Urinary bladder (tissue), 4 donors: ENCODE data around the gene TNIK. TPM values are rescaled to one million over a fixed set of nuclear protein-coding genes. Genes with fewer than 3 reads are reported as not detected.

ENCODE experiments used
- DNase-seq: peaks from one replicate; pipeline ENCODE4 v3.0.0-alpha.2; 2015; ENCODE audit errors: extremely low spot score
- H3K27ac ChIP-seq: one replicate; pipeline ENCODE4 v1.5.1; 2013; ENCODE audit warnings: low read depth, mild to moderate bottlenecking, moderate library complexity
- H3K36me3 ChIP-seq: one replicate; pipeline ENCODE4 v1.6.1; 2013; ENCODE audit warnings: mild to moderate bottlenecking, moderate library complexity; ENCODE audit not compliant: insufficient read depth
- H3K4me1 ChIP-seq: one replicate; pipeline ENCODE4 v1.6.1; 2013; ENCODE audit warnings: mild to moderate bottlenecking, moderate library complexity; ENCODE audit not compliant: insufficient read depth
- H3K4me3 ChIP-seq: one replicate; pipeline ENCODE4 v1.5.1; 2013; ENCODE audit warnings: low read depth, low read length
- WGBS: extraction: QIAGEN DNeasy Blood & Tissue Kit; methylation state at CpG from one replicate; pipeline ENCODE4 v1.1.7; 2013; 5-methylcytosine and 5-hydroxymethylcytosine counted together
- polyA plus RNA-seq: library from polyadenylated mRNA; stranded (reverse); fragments of 200-250 nt; gene quantifications from one replicate; pipeline ENCODE4 v1.2.3, GENCODE V29; 2013
- total RNA-seq: library from RNA; depleted of rRNA; stranded (reverse); fragments of >200 nt; gene quantifications from one replicate; pipeline ENCODE4 v1.2.3, GENCODE V29; 2014
- donor health status: healthy with polysubstance abuse.
- donor health status: healthy.

Gene TNIK
- total and polyA plus RNA-seq, 2 donors = 6.5 to 26.6 TPM

- H3K27ac ChIP-seq = no peak overlapping the region
- H3K4me1 ChIP-seq = peaks cover 2% of the 10 kb centered on the region
- no peaks in the 10 kb centered on the region for H3K36me3 ChIP-seq
- DNase-seq = no peak
- no peak overlapping the region for H3K4me3 ChIP-seq
Measured at GRCh38 chr3:171093462-171093861, 366.7 kb downstream of the TNIK start.

GRCh38 chr3:171092467-171092911 lies 367.7 kb downstream of the TNIK start:
- Histone ChIP-seq H3K36me3 (no peaks in the 10 kb centered on the region), H3K4me1 (peaks cover 2% of the 10 kb centered on the region), H3K4me3 (no peak overlapping the region), H3K27ac (no peak overlapping the region)
- DNase-seq = no peak
- 15% methylated on average over 1 of the region's 1 CpG for WGBS

GRCh38 chr3:171090321-171090720 lies 369.9 kb downstream of the TNIK start:
- WGBS = 95% methylated on average over 2 of the region's 2 CpGs
- Histone ChIP-seq H3K4me3 (no peak overlapping the region), H3K4me1 (peaks cover 2% of the 10 kb centered on the region), H3K27ac (no peak overlapping the region), H3K36me3 (no peaks in the 10 kb centered on the region)
- DNase-seq = no peak

GRCh38 chr3:171088964-171089754 lies 371.0 kb downstream of the TNIK start:
- H3K36me3 ChIP-seq = no peaks in the 10 kb centered on the region
- 28% methylated on average over 2 of the region's 2 CpGs for WGBS
- DNase-seq = no peak
- H3K4me3 ChIP-seq = no peak overlapping the region
- H3K27ac ChIP-seq = no peak overlapping the region
- H3K4me1 ChIP-seq = peaks cover 2% of the 10 kb centered on the region

GRCh38 chr3:171088496-171088895 lies 371.7 kb downstream of the TNIK start:
- Histone ChIP-seq H3K27ac (no peak overlapping the region), H3K4me3 (no peak overlapping the region), H3K36me3 (no peaks in the 10 kb centered on the region), H3K4me1 (peaks cover 2% of the 10 kb centered on the region)
- DNase-seq = no peak
- 84% methylated on average over 4 of the region's 4 CpGs for WGBS

GRCh38 chr3:171086914-171087313 lies 373.3 kb downstream of the TNIK start:
- DNase-seq = no peak
- peaks cover 3% of the 10 kb centered on the region for H3K36me3 ChIP-seq
- no peak overlapping the region for H3K4me3 ChIP-seq
- WGBS = 98% methylated on average over 1 of the region's 1 CpG
- peaks cover 2% of the 10 kb centered on the region for H3K4me1 ChIP-seq
- H3K27ac ChIP-seq = no peak overlapping the region

GRCh38 chr3:171077261-171077660 lies 382.9 kb downstream of the TNIK start:
- DNase-seq = no peak
- H3K4me1 ChIP-seq = no peaks in the 10 kb centered on the region
- no peaks in the 10 kb centered on the region for H3K36me3 ChIP-seq
- WGBS = 93% methylated on average over 2 of the region's 2 CpGs
- H3K4me3 ChIP-seq = no peak overlapping the region
- no peak overlapping the region for H3K27ac ChIP-seq

GRCh38 chr3:171072432-171072831 lies 387.8 kb downstream of the TNIK start:
- no peak overlapping the region for H3K4me3 ChIP-seq
- no peaks in the 10 kb centered on the region for H3K4me1 ChIP-seq
- no peak for DNase-seq
- H3K36me3 ChIP-seq = peaks cover 2% of the 10 kb centered on the region
- no peak overlapping the region for H3K27ac ChIP-seq

GRCh38 chr3:171068658-171069057 lies 391.5 kb downstream of the TNIK start:
- H3K36me3 ChIP-seq = peaks cover 4% of the 10 kb centered on the region
- 79% methylated on average over 3 of the region's 3 CpGs for WGBS
- H3K27ac ChIP-seq = no peak overlapping the region
- DNase-seq = no peak
- H3K4me1 ChIP-seq = no peaks in the 10 kb centered on the region
- no peak overlapping the region for H3K4me3 ChIP-seq

GRCh38 chr3:171066206-171066605 lies 394.0 kb downstream of the TNIK start:
- H3K4me1 ChIP-seq = no peaks in the 10 kb centered on the region
- DNase-seq = no peak
- WGBS = 89% methylated on average over 6 of the region's 6 CpGs
- H3K27ac ChIP-seq = no peak overlapping the region
- H3K36me3 ChIP-seq = peaks cover 4% of the 10 kb centered on the region
- H3K4me3 ChIP-seq = no peak overlapping the region

- Histone ChIP-seq H3K27ac (no peak overlapping the region), H3K4me1 (no peaks in the 10 kb centered on the region), H3K4me3 (no peak overlapping the region), H3K36me3 (peaks cover 4% of the 10 kb centered on the region)
- DNase-seq = no peak
- WGBS = 91% methylated on average over 1 of the region's 1 CpG
Measured at GRCh38 chr3:171065732-171066131, 394.5 kb downstream of the TNIK start.

GRCh38 chr3:171064461-171064860 lies 395.7 kb downstream of the TNIK start:
- DNase-seq = no peak
- H3K4me3 ChIP-seq = no peak overlapping the region
- no peaks in the 10 kb centered on the region for H3K4me1 ChIP-seq
- 80% methylated on average over 2 of the region's 2 CpGs for WGBS
- H3K27ac ChIP-seq = no peak overlapping the region
- peaks cover 4% of the 10 kb centered on the region for H3K36me3 ChIP-seq

- Histone ChIP-seq H3K4me1 (no peaks in the 10 kb centered on the region), H3K4me3 (no peak overlapping the region), H3K36me3 (peaks cover 2% of the 10 kb centered on the region), H3K27ac (no peak overlapping the region)
- no peak for DNase-seq
- 100% methylated on average over 1 of the region's 1 CpG for WGBS
Measured at GRCh38 chr3:171061749-171062148, 398.5 kb downstream of the TNIK start.

GRCh38 chr3:171059978-171060377 lies 400.2 kb downstream of the TNIK start:
- H3K4me1 ChIP-seq = no peaks in the 10 kb centered on the region
- H3K4me3 ChIP-seq = no peak overlapping the region
- H3K27ac ChIP-seq = no peak overlapping the region
- 72% methylated on average over 3 of the region's 3 CpGs for WGBS
- H3K36me3 ChIP-seq = no peaks in the 10 kb centered on the region
- no peak for DNase-seq
